ENCODE results near the gene AIP. TPM values are rescaled to one million over a fixed set of nuclear protein-coding genes. Genes with fewer than 3 reads are reported as not detected.

The AIP gene
- total RNA-seq, 2 donors from 2014 or later, result 49.2 to 78.0 TPM

DNA sequence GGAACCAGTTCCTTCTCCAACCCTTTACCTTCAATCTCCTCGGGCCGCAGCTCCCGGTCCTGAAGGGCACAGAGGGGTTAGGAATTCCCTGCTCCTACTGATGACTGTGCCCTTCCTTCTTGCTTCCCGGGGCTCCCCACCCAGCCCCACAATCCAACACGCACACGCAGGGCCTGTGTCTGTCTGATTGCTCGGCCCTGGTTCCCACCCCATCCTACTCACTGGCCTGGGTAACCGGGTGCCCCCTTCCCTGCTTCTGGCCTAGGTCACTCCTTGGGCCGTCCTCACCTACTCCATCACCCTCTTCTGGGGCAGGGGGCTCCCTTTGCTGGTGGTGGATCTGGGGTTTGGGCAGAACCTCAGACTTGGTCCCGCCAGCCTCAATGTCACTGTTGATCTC is 39.1 kb downstream of the AIP start:
- TF ChIP-seq, protein P1, sequence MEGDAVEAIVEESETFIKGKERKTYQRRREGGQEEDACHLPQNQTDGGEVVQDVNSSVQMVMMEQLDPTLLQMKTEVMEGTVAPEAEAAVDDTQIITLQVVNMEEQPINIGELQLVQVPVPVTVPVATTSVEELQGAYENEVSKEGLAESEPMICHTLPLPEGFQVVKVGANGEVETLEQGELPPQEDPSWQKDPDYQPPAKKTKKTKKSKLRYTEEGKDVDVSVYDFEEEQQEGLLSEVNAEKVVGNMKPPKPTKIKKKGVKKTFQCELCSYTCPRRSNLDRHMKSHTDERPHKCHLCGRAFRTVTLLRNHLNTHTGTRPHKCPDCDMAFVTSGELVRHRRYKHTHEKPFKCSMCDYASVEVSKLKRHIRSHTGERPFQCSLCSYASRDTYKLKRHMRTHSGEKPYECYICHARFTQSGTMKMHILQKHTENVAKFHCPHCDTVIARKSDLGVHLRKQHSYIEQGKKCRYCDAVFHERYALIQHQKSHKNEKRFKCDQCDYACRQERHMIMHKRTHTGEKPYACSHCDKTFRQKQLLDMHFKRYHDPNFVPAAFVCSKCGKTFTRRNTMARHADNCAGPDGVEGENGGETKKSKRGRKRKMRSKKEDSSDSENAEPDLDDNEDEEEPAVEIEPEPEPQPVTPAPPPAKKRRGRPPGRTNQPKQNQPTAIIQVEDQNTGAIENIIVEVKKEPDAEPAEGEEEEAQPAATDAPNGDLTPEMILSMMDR (IDR thresholded peaks at IDR 0.05), result no peak
- Histone ChIP-seq H3K27me3 (no peaks in the 10 kb centered on the region), H3K36me3 (no peaks in the 10 kb centered on the region), H3K9me3 (no peaks in the 10 kb centered on the region), H3K4me3 (no peak overlapping the region), H3K4me1 (no peaks in the 10 kb centered on the region), H3K27ac (no peak overlapping the region)
- DNase-seq (ENCODE audit: low spot score), result no peak

DNA sequence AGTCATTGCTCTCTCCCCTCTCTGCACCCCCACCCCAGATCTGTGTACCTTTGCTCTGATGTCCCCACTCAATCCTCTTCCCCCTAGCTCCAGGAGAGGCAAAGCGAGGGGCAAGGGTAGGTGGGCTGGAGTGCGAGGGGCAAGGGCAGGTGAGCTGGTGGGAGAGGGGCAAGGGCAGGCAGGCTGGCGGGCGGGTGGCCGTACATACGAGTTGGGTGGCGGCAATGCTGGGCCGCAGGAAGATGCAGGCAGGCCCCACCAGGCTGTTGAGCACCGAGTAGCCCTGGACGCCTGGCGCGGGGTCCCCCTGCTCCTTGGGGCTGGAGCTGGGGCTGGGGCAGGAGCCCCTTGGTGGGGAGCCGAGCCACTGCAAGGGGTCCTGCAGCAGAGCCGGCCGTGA is 39.5 kb downstream of the AIP start:
- Histone ChIP-seq H3K4me1 (no peaks in the 10 kb centered on the region), H3K4me3 (no peak overlapping the region), H3K36me3 (no peaks in the 10 kb centered on the region), H3K9me3 (no peaks in the 10 kb centered on the region), H3K27me3 (no peaks in the 10 kb centered on the region), H3K27ac (no peak overlapping the region)
- TF ChIP-seq, protein P1 (IDR thresholded peaks at IDR 0.05), result no peak
- DNase-seq (ENCODE audit: low spot score), result no peak

DNA sequence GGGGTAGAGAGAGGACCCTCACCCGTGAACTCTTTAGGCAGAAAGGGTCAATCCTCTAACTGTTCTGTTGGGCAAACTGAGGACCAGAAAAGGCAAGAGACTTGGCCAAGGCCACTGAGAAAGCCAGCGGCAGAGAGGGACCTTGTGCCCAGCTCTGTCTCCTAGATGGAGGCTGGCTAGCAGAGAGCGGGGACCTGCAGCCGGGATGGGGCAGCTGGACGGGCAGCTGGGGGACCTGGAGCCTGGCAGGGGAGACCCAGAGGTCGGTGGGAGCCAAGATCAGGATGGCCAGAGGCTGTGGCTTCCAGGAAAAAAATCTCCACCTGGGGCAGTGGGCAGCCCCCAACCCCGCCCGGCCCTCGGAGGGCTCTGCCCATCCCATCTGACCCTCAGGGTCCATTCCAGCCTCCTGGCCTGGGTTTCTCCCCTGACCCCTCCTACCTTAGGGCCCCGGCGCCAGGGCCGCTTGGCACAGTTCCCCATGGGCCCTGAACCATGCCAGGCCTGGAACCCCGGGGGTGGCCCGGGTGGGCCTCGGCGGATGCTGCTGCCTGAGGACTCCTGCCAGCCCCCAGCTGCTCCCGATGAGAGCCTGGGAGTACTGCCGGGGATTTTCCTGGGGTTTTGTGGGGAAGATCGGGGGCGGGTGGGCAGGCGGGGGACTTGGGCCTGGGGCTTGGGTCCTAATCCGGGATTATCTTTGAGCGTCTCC is 40.2 kb downstream of the AIP start, which contains the start of gene CABP2:
Gene CABP2, minus strand, starts transcription at position 603 of the 712 bp plus-strand sequence. Its CDS starts 120 bp downstream, at position 483.
- Histone ChIP-seq H3K36me3 (no peaks in the 10 kb centered on the region), H3K27ac (no peak within 1 kb of the TSS), H3K4me1 (no peaks in the 10 kb centered on the region), H3K4me3 (no peak within 1 kb of the TSS), H3K27me3 (no peaks in the 10 kb centered on the region), H3K9me3 (no peaks in the 10 kb centered on the region)
- TF ChIP-seq, protein P1 (IDR thresholded peaks at IDR 0.05), result no peak
- DNase-seq (ENCODE audit: low spot score), result no peak

DNA sequence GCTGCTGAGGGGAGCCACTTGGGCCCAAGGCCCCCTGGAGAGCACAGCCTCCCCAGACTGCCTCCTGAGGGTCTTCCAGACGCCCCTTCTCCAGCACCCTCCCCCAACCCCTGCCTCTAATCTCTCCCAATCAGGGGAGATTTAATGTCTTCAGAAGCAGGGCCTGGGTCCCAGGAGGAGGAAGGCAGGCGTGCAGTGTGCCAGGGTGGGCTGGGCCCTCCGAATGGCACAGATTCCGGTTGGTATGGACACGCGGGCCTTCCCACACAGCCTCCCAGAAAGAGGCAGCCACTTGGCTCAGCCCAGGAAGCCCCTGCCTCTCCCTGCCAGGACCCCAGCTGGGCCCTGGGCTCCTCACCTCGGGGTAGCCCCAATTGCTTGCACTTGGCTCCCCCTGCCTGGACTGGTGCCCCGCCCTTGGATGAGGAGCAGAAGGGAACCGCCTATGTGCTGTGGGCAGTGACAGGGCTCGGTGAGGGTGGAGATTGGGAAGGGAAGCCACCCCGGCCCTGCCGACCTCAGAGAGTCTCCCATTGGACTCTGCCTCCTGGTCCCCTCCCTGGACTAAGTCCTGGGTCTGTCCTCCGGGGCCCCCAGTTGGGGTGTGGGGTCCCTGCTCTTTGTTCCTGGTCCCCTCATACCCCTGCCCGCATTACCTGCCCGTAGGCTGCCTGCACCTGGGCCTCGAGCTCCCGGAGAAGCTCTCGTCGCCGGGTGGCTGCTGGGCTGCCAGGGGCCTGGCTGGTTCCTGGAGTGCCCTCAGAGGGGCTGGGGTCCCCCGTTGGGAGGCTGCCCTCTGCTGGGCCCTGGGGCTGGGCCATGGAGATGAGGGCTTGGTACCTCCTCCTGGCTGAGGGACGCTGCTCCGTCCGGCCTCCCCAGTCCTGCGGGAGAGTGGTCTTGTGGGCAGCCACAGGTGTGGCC is 41.0 kb downstream of the AIP start:
- Histone ChIP-seq H3K36me3 (no peaks in the 10 kb centered on the region), H3K9me3 (no peaks in the 10 kb centered on the region), H3K27me3 (no peaks in the 10 kb centered on the region), H3K27ac (no peak overlapping the region), H3K4me3 (no peak overlapping the region), H3K4me1 (no peaks in the 10 kb centered on the region)
- DNase-seq (ENCODE audit: low spot score), result no peak
- TF ChIP-seq, protein P1 (IDR thresholded peaks at IDR 0.05), result no peak

DNA sequence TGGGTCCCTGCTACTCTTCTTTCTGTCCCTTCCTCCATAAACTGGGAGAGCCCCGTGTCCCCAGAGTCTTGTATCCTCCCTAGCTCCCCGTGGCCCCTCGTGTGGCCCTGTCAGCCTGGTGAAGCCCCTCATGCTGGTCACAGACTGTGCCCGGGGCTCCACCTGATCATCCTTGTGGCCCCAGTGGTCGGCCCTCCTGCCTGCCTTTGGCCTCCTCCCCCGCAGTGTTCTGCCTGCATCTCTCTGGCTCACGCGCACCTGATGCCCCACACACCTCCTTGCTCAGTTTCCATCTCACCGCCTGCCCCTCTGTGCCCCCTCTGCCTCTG is 41.6 kb downstream of the AIP start:
- Histone ChIP-seq H3K4me3 (no peak overlapping the region), H3K4me1 (no peaks in the 10 kb centered on the region), H3K9me3 (no peaks in the 10 kb centered on the region), H3K27ac (no peak overlapping the region), H3K27me3 (no peaks in the 10 kb centered on the region), H3K36me3 (no peaks in the 10 kb centered on the region)
- DNase-seq (ENCODE audit: low spot score), result no peak
- TF ChIP-seq, protein P1 (IDR thresholded peaks at IDR 0.05), result no peak
